ENCODE results near the gene GNRHR.

GNRHR gene

GRCh38 chr4:67700116-67700737 lies 54.0 kb downstream of the GNRHR start:
- no peak for DNase-seq (ENCODE audit: low read depth in 2 of 2)

- DNase-seq (ENCODE audit: low read depth in 2 of 2), result no peak
These were observed 54.6 kb downstream of the GNRHR start for GRCh38 chr4:67699603-67700002.

GRCh38 chr4:67697860-67698687 lies 56.1 kb downstream of the GNRHR start:
- no peak for DNase-seq (ENCODE audit: low read depth in 2 of 2)

GRCh38 chr4:67696061-67696460 lies 58.1 kb downstream of the GNRHR start:
- DNase-seq (ENCODE audit: low read depth in 2 of 2), result no peak

- DNase-seq (ENCODE audit: low read depth in 2 of 2), result no peak
These were observed 59.5 kb downstream of the GNRHR start for GRCh38 chr4:67694662-67695061.

GRCh38 chr4:67691328-67691727 lies 62.9 kb downstream of the GNRHR start:
- no peak for DNase-seq (ENCODE audit: low read depth in 2 of 2)
